OCI-LY1 (cell line): ENCODE data around the gene SHROOM1.

Experiments
- CTCF ChIP-seq: fragments of 200-600 bp; sonication (generic), shearing (Covaris generic); IDR thresholded peaks from 2 replicates; pipeline ENCODE4 v1.5.1; 2017; ENCODE audit warnings: mild to moderate bottlenecking, antibody characterized with exemption, low read length, moderate library complexity, mixed read lengths
- EZH2 ChIP-seq: fragments of 200-600 bp; sonication (generic), shearing (Covaris generic); IDR thresholded peaks from 2 replicates; pipeline ENCODE4 v1.8.0; 2017; ENCODE audit warnings: borderline replicate concordance, mixed run types, mild to moderate bottlenecking, antibody characterized with exemption, low read length, moderate library complexity, mixed read lengths

DNA sequence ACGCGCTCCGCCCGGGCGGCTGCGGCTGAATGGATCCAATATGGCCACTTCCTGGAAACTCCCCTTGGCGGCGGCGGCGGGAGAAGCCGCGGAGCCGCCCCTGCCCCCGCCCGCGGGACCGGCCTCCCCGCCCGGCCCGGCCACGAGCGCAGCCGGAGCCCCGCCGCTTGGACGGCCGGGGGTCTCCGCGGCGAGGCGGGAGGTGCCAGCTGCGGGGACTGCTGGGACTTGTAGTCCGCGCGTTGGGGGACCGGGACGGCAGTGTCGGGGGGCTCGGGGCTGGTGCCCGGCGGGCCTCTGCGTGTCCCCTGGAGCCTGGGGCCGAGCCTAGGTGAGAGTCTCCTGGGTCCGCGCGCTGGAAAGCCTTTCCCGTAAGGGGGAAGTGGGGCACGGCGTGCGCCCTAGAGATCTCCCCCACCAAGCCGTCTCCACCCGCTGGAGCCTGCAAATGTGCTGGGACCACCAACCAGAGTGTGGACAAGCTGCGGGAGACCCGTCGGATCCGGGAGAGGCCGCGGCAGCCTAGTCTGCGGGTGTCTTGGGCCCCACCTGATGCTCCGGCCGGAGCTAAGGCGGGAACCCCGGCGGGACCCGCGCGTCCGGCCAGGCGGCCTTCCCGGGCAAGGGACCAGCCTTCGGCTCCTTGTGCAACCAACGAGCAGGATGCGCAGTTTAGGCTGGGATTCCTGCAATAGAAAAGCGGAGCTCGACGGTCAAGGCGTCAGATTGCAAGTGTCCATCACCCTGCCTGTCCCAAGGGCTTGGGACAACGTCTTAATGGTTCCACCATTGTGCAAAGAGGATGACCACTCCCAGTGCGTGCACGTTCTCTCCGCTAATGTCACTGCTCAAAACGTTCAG is 53.0 kb downstream of the SHROOM1 start, which contains the start of gene SEPTIN8:
- TF ChIP-seq CTCF (no peak), EZH2 (no peak)
